ENCODE results near the gene RALGPS1.

The RALGPS1 gene

GRCh38 chr9:127012250-127012649 is 97.7 kb downstream of the RALGPS1 start:
- intact Hi-C loops (cut with DNase I): loop anchor here (10.0 kb wide), 1 partner anchor 173 kb away; no protein-coding TSS in a partner anchor

GRCh38 chr9:127013597-127013996 is 99.0 kb downstream of the RALGPS1 start:
- intact Hi-C loops (cut with DNase I): loop anchor here (10.0 kb wide), 1 partner anchor 171 kb away; no protein-coding TSS in a partner anchor
- DNase-seq: peak in 1 of 42 donors; percentile 30

More at GRCh38 chr9:127012250-127012649, 97.7 kb downstream of the RALGPS1 start:
- peak in 1 of 42 donors; percentile 28 for DNase-seq

GRCh38 chr9:127014216-127014909 is 99.8 kb downstream of the RALGPS1 start:
- peak in 1 of 42 donors; percentile 15 for DNase-seq
- intact Hi-C loops (cut with DNase I): loop anchor here (10.0 kb wide), 1 partner anchor 170 kb away; no protein-coding TSS in a partner anchor

GRCh38 chr9:127014910-127015540 is 100.4 kb downstream of the RALGPS1 start:
- intact Hi-C loops (cut with DNase I): loop anchor here (10.0 kb wide), 1 partner anchor 170 kb away; no protein-coding TSS in a partner anchor
- DNase-seq: peak in 1 of 42 donors; percentile 10

GRCh38 chr9:127015921-127016512 is 101.4 kb downstream of the RALGPS1 start:
- DNase-seq: peak in 1 of 42 donors; percentile 2

GRCh38 chr9:127017979-127018378 is 103.4 kb downstream of the RALGPS1 start:
- intact Hi-C loops (cut with DNase I): loop anchor here (10.0 kb wide), 1 partner anchor 167 kb away; no protein-coding TSS in a partner anchor
- peak in 1 of 42 donors; percentile 18 for DNase-seq

More at GRCh38 chr9:127015921-127016512, 101.4 kb downstream of the RALGPS1 start:
- intact Hi-C loops (cut with DNase I): loop anchor here (10.0 kb wide), 1 partner anchor 169 kb away; no protein-coding TSS in a partner anchor

- DNase-seq: peak in 1 of 42 donors; percentile 0
- intact Hi-C loops (cut with DNase I): loop anchor here (10.0 kb wide), 1 partner anchor 166 kb away; no protein-coding TSS in a partner anchor
Observed at GRCh38 chr9:127018935-127019334, 104.4 kb downstream of the RALGPS1 start.

- intact Hi-C loops (cut with DNase I): no loop called here
Observed at GRCh38 chr9:127020036-127020801, 105.6 kb downstream of the RALGPS1 start.

GRCh38 chr9:127020802-127021078 is 106.2 kb downstream of the RALGPS1 start:
- intact Hi-C loops (cut with DNase I): no loop called here

More at GRCh38 chr9:127020036-127020801, 105.6 kb downstream of the RALGPS1 start:
- no peak for DNase-seq

GRCh38 chr9:127021664-127022363 is 107.2 kb downstream of the RALGPS1 start:
- DNase-seq: peak; percentile 45 to 93 (median 84)
- intact Hi-C loops (cut with DNase I): no loop called here

More at GRCh38 chr9:127020802-127021078, 106.2 kb downstream of the RALGPS1 start:
- no peak for DNase-seq

- peak in 3 of 42 donors; percentile 22 to 45 (median 22) for DNase-seq
- intact Hi-C loops (cut with DNase I): no loop called here
Observed at GRCh38 chr9:127022913-127023660, 108.5 kb downstream of the RALGPS1 start.

- intact Hi-C loops (cut with DNase I): no loop called here
- no peak for DNase-seq
Observed at GRCh38 chr9:127025042-127025441, 110.5 kb downstream of the RALGPS1 start.

GRCh38 chr9:127027694-127028093 is 113.1 kb downstream of the RALGPS1 start:
- intact Hi-C loops (cut with DNase I): no loop called here
- DNase-seq: peak in 1 of 42 donors; percentile 23

- no peak for DNase-seq
- intact Hi-C loops (cut with DNase I): no loop called here
Observed at GRCh38 chr9:127029548-127029947, 115.0 kb downstream of the RALGPS1 start.

- DNase-seq: peak in 25 of 42 donors; percentile 18 to 84 (median 42)
- intact Hi-C loops (cut with DNase I): no loop called here
Observed at GRCh38 chr9:127030814-127031740, 116.5 kb downstream of the RALGPS1 start.

- intact Hi-C loops (cut with DNase I): no loop called here
- DNase-seq: no peak
Observed at GRCh38 chr9:127032256-127032655, 117.7 kb downstream of the RALGPS1 start.
